HepG2 (cell line): ENCODE measurements around the gene C3orf18. TPM values are rescaled to one million over a fixed set of nuclear protein-coding genes. Genes with fewer than 3 reads are reported as not detected.

Experiments
- ATAC-seq: fragments of 200-7000 bp; cut with Tn5 transposase; 3 replicates; pipeline ENCODE4 v1.9.1; 2020; ENCODE audit warnings: mild to moderate bottlenecking, moderate library complexity
- BruUV-seq: library from RNA; stranded (reverse); fragments of 400-500 nt; replicated peaks from 2 replicates; lab custom pipeline; 2021; lab: Mats Ljungman, UMichigan
- CTCF ChIA-PET: fragments of 300-600 bp; formaldehyde crosslinking; extraction: SDS; loops from one replicate; lab custom pipeline; 2021; ENCODE audit warnings: low total read pairs, inconsistent platforms, low intra/inter-chr PET ratio; lab: Yijun Ruan, JAX
- POLR2A ChIA-PET: fragments of 350-600 bp; sonication (Branson Sonifier 250); formaldehyde crosslinking; loops from one replicate; lab custom pipeline; 2020; ENCODE audit warnings: antibody characterized with exemption, inconsistent platforms; lab: Yijun Ruan, JAX
- DNase-seq: peaks from one replicate; pipeline ENCODE4 v3.0.0-alpha.2; 2015; ENCODE audit warnings: low spot score
- FAIRE-seq: peaks from 3 replicates; lab custom pipeline; 2011; peaks lifted over from hg19 to GRCh38; lab: Jason Lieb, UNC
- H2AFZ ChIP-seq: one replicate; pipeline ENCODE4 v1.6.1; 2011; ENCODE audit warnings: low read length, inconsistent platforms
- H3K27ac ChIP-seq: fragments of 300-600 bp; 3 replicates; pipeline ENCODE4 v1.8.0; 2011; ENCODE audit warnings: mixed run types, mild to moderate bottlenecking, mixed read lengths, low read length, inconsistent platforms; ENCODE audit not compliant: insufficient read depth; ENCODE audit errors: extremely low read length
- H3K27me3 ChIP-seq, 2 experiments: fragments of 200-600 bp in 1 of 2; 2 replicates in 1 of 2; 3 replicates in 1 of 2; pipeline versions ENCODE4 v1.6.0 to v1.8.0; 2011; ENCODE audit warnings: low read length in 2 of 2, mild to moderate bottlenecking in 2 of 2, moderate library complexity in 2 of 2, inconsistent platforms in 1 of 2; ENCODE audit not compliant: insufficient read depth in 2 of 2, control insufficient read depth in 1 of 2
- H3K36me3 ChIP-seq, 2 experiments: fragments of 200-600 bp in 1 of 2; replicated peaks in 1 of 2; 2 replicates in 1 of 2; 3 replicates in 1 of 2; pipeline versions ENCODE4 v1.5.1 to v1.8.0; 2011; ENCODE audit warnings: low read length in 2 of 2, inconsistent platforms in 1 of 2; ENCODE audit not compliant: insufficient read depth in 2 of 2, control insufficient read depth in 1 of 2
- H3K4me1 ChIP-seq: 2 replicates; pipeline ENCODE4 v1.5.1; 2012; ENCODE audit warnings: low read length, inconsistent platforms; ENCODE audit not compliant: insufficient read depth
- H3K4me2 ChIP-seq: 2 replicates; pipeline ENCODE4 v1.6.0; 2011; ENCODE audit warnings: low read depth, low read length, inconsistent platforms
- H3K4me3 ChIP-seq, 3 experiments: fragments of 200-600 bp in 1 of 3; sonication (generic), shearing (Covaris generic) in 1 of 3; replicated peaks in 1 of 3; 2 replicates each; pipeline ENCODE4 v1.5.1; 2011 to 2016; ENCODE audit warnings: low read length in 3 of 3, inconsistent platforms in 2 of 3, low read depth in 2 of 3, mild to moderate bottlenecking in 2 of 3, control low read depth in 1 of 3, mixed read lengths in 1 of 3; ENCODE audit not compliant: insufficient read depth in 1 of 3
- H3K79me2 ChIP-seq: one replicate; pipeline ENCODE4 v1.6.1; 2011; ENCODE audit warnings: low read length, inconsistent platforms; ENCODE audit not compliant: insufficient read depth
- H3K9ac ChIP-seq: 2 replicates; pipeline ENCODE4 v1.6.0; 2011; ENCODE audit warnings: mild to moderate bottlenecking, low read depth, low read length, inconsistent platforms; ENCODE audit not compliant: insufficient read depth
- H3K9me3 ChIP-seq: 2 replicates; pipeline ENCODE4 v1.5.1; 2012; ENCODE audit warnings: mild to moderate bottlenecking, low read length
- H4K20me1 ChIP-seq: 2 replicates; pipeline ENCODE4 v1.6.0; 2011; ENCODE audit warnings: inconsistent platforms, mild to moderate bottlenecking, low read length, moderate library complexity; ENCODE audit not compliant: insufficient read depth
- ARID2 ChIP-seq: sonication (generic); formaldehyde crosslinking; IDR thresholded peaks from 2 replicates; pipeline ENCODE4 v1.8.1; 2022; ENCODE audit warnings: mild to moderate bottlenecking, missing genetic modification reagents, borderline replicate concordance
- BRD4 ChIP-seq: sonication (generic); formaldehyde crosslinking; IDR thresholded peaks from 2 replicates; pipeline ENCODE4 v1.4.0; 2020; ENCODE audit warnings: missing genetic modification reagents
- CEBPB ChIP-seq: IDR thresholded peaks from 2 replicates; pipeline ENCODE4 v1.6.1; 2011; ENCODE audit warnings: low read depth, low read length, improper control_type of control experiment, borderline replicate concordance
- CEBPG ChIP-seq: IDR thresholded peaks from 2 replicates; pipeline ENCODE4 v1.6.1; 2016
- CHD2 ChIP-seq: IDR thresholded peaks from 2 replicates; pipeline ENCODE4 v1.6.1; 2011; ENCODE audit warnings: low read depth, low read length, improper control_type of control experiment
- ELF1 ChIP-seq: sonication (generic); formaldehyde crosslinking; IDR thresholded peaks from 2 replicates; pipeline ENCODE4 v1.4.0; 2020; ENCODE audit warnings: missing genetic modification reagents
- GATAD2A ChIP-seq: IDR thresholded peaks from 2 replicates; pipeline ENCODE4 v1.6.1; 2016
- JARID2 ChIP-seq: sonication (generic); formaldehyde crosslinking; IDR thresholded peaks from 2 replicates; pipeline ENCODE4 v1.8.1; 2023; ENCODE audit warnings: missing genetic modification reagents, inconsistent platforms; ENCODE audit not compliant: insufficient replicate concordance
- NR2F6 ChIP-seq, 2 experiments: IDR thresholded peaks; 2 replicates each; pipeline ENCODE4 v1.6.1; 2016; ENCODE audit warnings: antibody characterized with exemption in 1 of 2, mild to moderate bottlenecking in 1 of 2
- RARG ChIP-seq: sonication (generic); formaldehyde crosslinking; IDR thresholded peaks from 2 replicates; pipeline ENCODE4 v1.4.0; 2020; ENCODE audit warnings: low read depth, mild to moderate bottlenecking, missing genetic modification reagents
- SNRNP70 ChIP-seq: fragments of 200-400 bp; formaldehyde crosslinking; IDR thresholded peaks from 2 replicates; pipeline ENCODE4 v1.6.1; 2017; ENCODE audit warnings: mild to moderate bottlenecking, low read depth, low read length, moderate library complexity
- SP4 ChIP-seq: sonication (generic); formaldehyde crosslinking; IDR thresholded peaks from 2 replicates; pipeline ENCODE4 v1.8.1; 2023; ENCODE audit warnings: mild to moderate bottlenecking, missing genetic modification reagents
- TEAD3 ChIP-seq: optimal IDR thresholded peaks from 2 replicates; pipeline ENCODE3; 2016; ENCODE audit warnings: borderline replicate concordance
- ZFP90 ChIP-seq: sonication (generic); formaldehyde crosslinking; IDR thresholded peaks from 2 replicates; pipeline ENCODE4 v1.8.0; 2022; ENCODE audit warnings: missing genetic modification reagents, mild to moderate bottlenecking, inconsistent platforms, borderline replicate concordance
- ZNF282 ChIP-seq: fragments of 450-650 bp; IDR thresholded peaks from 2 replicates; pipeline ENCODE4 v1.6.1; 2018; ENCODE audit not compliant: partially characterized antibody
- ZNF792 ChIP-seq: IDR thresholded peaks from 2 replicates; pipeline ENCODE4 v1.6.1; 2016
- ZSCAN25 ChIP-seq: sonication (generic); formaldehyde crosslinking; IDR thresholded peaks from 2 replicates; pipeline ENCODE4 v1.8.0; 2022; ENCODE audit warnings: mild to moderate bottlenecking, missing genetic modification reagents
- WGBS: methylation state at CpG from one replicate; pipeline ENCODE4 v1.1.6; 2017; ENCODE audit warnings: low lambda C conversion rate; 5-methylcytosine and 5-hydroxymethylcytosine counted together
- in situ Hi-C: cut with HindIII; loops from 2 replicates; pipeline ENCODE4 v1.10.0; 2017; ENCODE audit warnings: low pct_unique_long_range_greater_than_20kb; ENCODE audit not compliant: extremely low pct_ligation_motif_present
- intact Hi-C: fragments of 100-400 bp; cut with micrococcal nuclease; formaldehyde crosslinking; loops from one replicate; pipeline ENCODE4 v1.10.0; 2022; ENCODE audit not compliant: unreplicated experiment
- polyA plus RNA-seq, 8 experiments: library from polyadenylated mRNA; depleted of rRNA in 3 of 8; stranded (reverse) in 7 of 8; unstranded in 1 of 8; fragments of >200 nt; fragmentation: Illumina TruSeq in 4 of 8; extraction: Trizol in 4 of 8; gene quantifications; 2 replicates each; pipeline versions ENCODE4 v1.2.1 to v1.2.3, GENCODE V29; 2011 to 2016; ENCODE audit warnings: low read depth in 4 of 8, missing spikeins in 1 of 8, mixed read lengths in 1 of 8; ENCODE audit not compliant: insufficient read depth in 1 of 8
- total RNA-seq, 5 experiments: library from RNA; depleted of rRNA; stranded (reverse); fragments of >200 nt; fragmentation: Illumina TruSeq; extraction: Trizol; gene quantifications; 2 replicates each; pipeline ENCODE4 v1.2.3, GENCODE V29; 2016; ENCODE audit warnings: low read depth in 1 of 5
- TF ChIP-seq, protein P1 (sequence below), 2 experiments: fragments of 450-650 bp in 1 of 2; sonication (generic) in 1 of 2; formaldehyde crosslinking; IDR thresholded peaks; 2 replicates each; pipeline versions ENCODE4 v1.5.0 to v1.8.0; 2020 to 2022; ENCODE audit warnings: mild to moderate bottlenecking in 1 of 2, missing genetic modification reagents in 1 of 2
- TF ChIP-seq, protein P2 (sequence below): sonication (generic); formaldehyde crosslinking; IDR thresholded peaks from 2 replicates; pipeline ENCODE4 v1.5.1; 2020; ENCODE audit warnings: missing genetic modification reagents, mild to moderate bottlenecking, borderline replicate concordance
- TF ChIP-seq, protein P3 (sequence below): sonication (generic); formaldehyde crosslinking; IDR thresholded peaks from 2 replicates; pipeline ENCODE4 v1.8.0; 2022; ENCODE audit warnings: mild to moderate bottlenecking, missing genetic modification reagents, borderline replicate concordance
- TF ChIP-seq, protein P4 (sequence below), 2 experiments: sonication (generic) in 1 of 2; formaldehyde crosslinking in 1 of 2; IDR thresholded peaks; 2 replicates each; pipeline versions ENCODE4 v1.4.0 to v1.6.1; 2018 to 2020; ENCODE audit warnings: missing genetic modification reagents in 2 of 2, borderline replicate concordance in 1 of 2, low read depth in 1 of 2, mild to moderate bottlenecking in 1 of 2, missing biosample characterization in 1 of 2

The C3orf18 gene
- total and polyA plus RNA-seq, 2 of the 13 experiments (the other 11 are each of a cell fraction or from before 2014, with no cell fraction given) = 1.6 to 4.8 TPM

DNA sequence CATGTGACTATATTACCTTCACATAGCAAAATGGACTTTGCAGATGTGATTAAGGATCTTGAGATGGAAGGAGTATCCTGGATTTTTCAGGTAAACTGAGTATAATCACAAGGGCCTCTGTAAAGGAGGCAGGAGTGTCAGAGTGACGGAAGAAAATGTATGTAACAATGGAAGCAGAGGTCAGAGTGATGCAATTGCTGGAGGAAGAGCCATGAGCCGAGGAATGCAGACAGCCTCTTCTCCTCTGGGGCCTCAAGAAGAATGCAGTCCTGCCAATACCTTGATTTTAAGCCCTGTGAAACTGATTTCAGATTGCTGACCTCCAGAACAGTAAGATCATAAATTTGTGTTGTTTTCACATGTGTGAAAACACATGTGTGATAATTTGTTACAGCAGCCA lies 16.8 kb upstream of the C3orf18 start:
- Histone ChIP-seq H3K9me3 (no peaks in the 10 kb centered on the region), H2AFZ (no peak overlapping the region), H4K20me1 (no peaks in the 10 kb centered on the region), H3K27me3 (no peaks in the 10 kb centered on the region), H3K9ac (no peak overlapping the region), H3K27ac (peak overlapping the region; percentile 20), H3K79me2 (no peaks in the 10 kb centered on the region), H3K4me1 (peaks cover 81% of the 10 kb centered on the region), H3K36me3 (no peaks in the 10 kb centered on the region; a peak in 1 of 5 replicates), H3K4me2 (no peak overlapping the region), H3K4me3 (no peak overlapping the region)
- ATAC-seq (no peak), DNase-seq (no peak), FAIRE-seq (no peak)
- POLR2A ChIA-PET = interaction anchor here (0.6 to 4.3 kb wide), 3 partner anchors 17 to 27 kb away, joined by 3 to 20 read pairs (median 8); partner anchors contain the start of gene CISH
- intact Hi-C loops = no loop called here
- CTCF ChIA-PET = interaction anchor here (1.5 kb wide), 1 partner anchor 29 kb away, joined by 3 read pairs; no protein-coding TSS in a partner anchor
- BruUV-seq = no TSS peak
- WGBS = 37% methylated on average over 2 of the region's 2 CpGs
- in situ Hi-C loops = no loop called here
- no peak for TF ChIP-seq ZNF792 (CRISPR knock-in tag)
- no peak for TF ChIP-seq ELF1 (CRISPR knock-in tag)
- no peak for TF ChIP-seq ZNF282
- no peak for TF ChIP-seq JARID2 (CRISPR knock-in tag)
- TF ChIP-seq, protein P1, sequence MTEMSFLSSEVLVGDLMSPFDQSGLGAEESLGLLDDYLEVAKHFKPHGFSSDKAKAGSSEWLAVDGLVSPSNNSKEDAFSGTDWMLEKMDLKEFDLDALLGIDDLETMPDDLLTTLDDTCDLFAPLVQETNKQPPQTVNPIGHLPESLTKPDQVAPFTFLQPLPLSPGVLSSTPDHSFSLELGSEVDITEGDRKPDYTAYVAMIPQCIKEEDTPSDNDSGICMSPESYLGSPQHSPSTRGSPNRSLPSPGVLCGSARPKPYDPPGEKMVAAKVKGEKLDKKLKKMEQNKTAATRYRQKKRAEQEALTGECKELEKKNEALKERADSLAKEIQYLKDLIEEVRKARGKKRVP (CRISPR knock-in tag; IDR thresholded peaks at IDR 0.05) = peak in 1 of 2 experiments; percentile 79; a peak in 2 of 4 replicates
- peak; percentile 61 for TF ChIP-seq TEAD3 (CRISPR knock-in tag)
- no peak for TF ChIP-seq ZFP90
- TF ChIP-seq, protein P2, sequence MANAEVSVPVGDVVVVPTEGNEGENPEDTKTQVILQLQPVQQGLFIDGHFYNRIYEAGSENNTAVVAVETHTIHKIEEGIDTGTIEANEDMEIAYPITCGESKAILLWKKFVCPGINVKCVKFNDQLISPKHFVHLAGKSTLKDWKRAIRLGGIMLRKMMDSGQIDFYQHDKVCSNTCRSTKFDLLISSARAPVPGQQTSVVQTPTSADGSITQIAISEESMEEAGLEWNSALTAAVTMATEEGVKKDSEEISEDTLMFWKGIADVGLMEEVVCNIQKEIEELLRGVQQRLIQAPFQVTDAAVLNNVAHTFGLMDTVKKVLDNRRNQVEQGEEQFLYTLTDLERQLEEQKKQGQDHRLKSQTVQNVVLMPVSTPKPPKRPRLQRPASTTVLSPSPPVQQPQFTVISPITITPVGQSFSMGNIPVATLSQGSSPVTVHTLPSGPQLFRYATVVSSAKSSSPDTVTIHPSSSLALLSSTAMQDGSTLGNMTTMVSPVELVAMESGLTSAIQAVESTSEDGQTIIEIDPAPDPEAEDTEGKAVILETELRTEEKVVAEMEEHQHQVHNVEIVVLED = no peak
- no peak for TF ChIP-seq ZSCAN25 (CRISPR knock-in tag)
- no peak for TF ChIP-seq BRD4 (CRISPR knock-in tag)
- TF ChIP-seq, protein P3, sequence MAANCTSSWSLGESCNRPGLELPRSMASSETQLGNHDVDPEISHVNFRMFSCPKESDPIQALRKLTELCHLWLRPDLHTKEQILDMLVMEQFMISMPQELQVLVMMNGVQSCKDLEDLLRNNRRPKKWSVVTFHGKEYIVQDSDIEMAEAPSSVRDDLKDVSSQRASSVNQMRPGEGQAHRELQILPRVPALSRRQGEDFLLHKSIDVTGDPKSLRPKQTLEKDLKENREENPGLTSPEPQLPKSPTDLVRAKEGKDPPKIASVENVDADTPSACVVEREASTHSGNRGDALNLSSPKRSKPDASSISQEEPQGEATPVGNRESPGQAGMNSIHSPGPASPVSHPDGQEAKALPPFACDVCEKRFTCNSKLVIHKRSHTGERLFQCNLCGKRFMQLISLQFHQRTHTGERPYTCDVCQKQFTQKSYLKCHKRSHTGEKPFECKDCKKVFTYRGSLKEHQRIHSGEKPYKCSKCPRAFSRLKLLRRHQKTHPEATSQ (CRISPR knock-in tag) = no peak
- peak; percentile 63; the same call in 1 of the 2 replicates for TF ChIP-seq CEBPB
- TF ChIP-seq CHD2 = no peak
- no peak for TF ChIP-seq SNRNP70
- peak; percentile 35; the same call in 1 of the 2 replicates for TF ChIP-seq GATAD2A (CRISPR knock-in tag)
- TF ChIP-seq ARID2 = no peak
- TF ChIP-seq, protein P4, sequence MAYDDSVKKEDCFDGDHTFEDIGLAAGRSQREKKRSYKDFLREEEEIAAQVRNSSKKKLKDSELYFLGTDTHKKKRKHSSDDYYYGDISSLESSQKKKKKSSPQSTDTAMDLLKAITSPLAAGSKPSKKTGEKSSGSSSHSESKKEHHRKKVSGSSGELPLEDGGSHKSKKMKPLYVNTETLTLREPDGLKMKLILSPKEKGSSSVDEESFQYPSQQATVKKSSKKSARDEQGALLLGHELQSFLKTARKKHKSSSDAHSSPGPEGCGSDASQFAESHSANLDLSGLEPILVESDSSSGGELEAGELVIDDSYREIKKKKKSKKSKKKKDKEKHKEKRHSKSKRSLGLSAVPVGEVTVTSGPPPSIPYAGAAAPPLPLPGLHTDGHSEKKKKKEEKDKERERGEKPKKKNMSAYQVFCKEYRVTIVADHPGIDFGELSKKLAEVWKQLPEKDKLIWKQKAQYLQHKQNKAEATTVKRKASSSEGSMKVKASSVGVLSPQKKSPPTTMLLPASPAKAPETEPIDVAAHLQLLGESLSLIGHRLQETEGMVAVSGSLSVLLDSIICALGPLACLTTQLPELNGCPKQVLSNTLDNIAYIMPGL (CRISPR knock-in tag; IDR thresholded peaks at IDR 0.05; ENCODE audit: borderline replicate concordance in 1 of 2, low read depth in 1 of 2) = no peak
- no peak for TF ChIP-seq SP4
- TF ChIP-seq NR2F6 (IDR thresholded peaks at IDR 0.05) = no peak
- 0 out of 2 replicates have a peak, but pooled peaks have one; percentile 14 for TF ChIP-seq NR2F6 (CRISPR knock-in tag; IDR thresholded peaks at IDR 0.05)
- peak; percentile 85 for TF ChIP-seq CEBPG
- no peak for TF ChIP-seq RARG (CRISPR knock-in tag)
